ENCODE results near the gene HDGF.

DNA sequence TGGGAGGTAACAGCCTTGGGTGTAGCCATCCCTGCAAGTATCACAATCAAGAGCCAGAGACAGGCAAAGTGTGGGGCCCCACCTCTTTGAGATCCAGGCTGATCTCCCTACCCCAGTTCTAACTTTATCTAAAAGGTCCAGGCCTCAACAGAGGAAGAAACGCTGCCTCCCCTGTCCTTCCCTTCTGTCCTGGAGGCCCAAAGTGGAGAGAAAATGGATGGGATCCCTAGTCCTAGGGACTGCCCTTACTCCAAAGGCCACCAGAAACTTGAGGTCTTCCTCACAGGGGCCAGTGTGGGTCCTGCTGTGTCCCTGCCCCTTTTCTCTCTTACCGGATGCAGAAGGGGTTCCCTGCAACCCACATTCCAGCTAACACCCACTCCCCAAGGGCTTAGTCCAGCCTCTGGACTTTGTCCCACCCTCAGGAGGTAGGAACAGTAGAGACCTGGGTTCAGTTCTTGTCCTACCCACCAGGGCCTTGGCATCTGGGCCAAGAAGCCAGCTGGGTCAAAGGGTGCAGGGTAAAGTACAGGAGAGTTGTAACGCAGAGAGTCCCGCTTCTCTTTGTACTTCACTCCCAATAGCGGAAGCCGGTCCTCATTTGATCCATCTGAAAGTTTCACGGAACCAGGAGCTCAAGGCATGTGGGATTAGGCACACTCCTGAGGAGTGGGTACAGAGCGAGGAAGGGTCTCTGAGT lies 1.9 kb downstream of the HDGF start:
- TF ChIP-seq, protein P1, sequence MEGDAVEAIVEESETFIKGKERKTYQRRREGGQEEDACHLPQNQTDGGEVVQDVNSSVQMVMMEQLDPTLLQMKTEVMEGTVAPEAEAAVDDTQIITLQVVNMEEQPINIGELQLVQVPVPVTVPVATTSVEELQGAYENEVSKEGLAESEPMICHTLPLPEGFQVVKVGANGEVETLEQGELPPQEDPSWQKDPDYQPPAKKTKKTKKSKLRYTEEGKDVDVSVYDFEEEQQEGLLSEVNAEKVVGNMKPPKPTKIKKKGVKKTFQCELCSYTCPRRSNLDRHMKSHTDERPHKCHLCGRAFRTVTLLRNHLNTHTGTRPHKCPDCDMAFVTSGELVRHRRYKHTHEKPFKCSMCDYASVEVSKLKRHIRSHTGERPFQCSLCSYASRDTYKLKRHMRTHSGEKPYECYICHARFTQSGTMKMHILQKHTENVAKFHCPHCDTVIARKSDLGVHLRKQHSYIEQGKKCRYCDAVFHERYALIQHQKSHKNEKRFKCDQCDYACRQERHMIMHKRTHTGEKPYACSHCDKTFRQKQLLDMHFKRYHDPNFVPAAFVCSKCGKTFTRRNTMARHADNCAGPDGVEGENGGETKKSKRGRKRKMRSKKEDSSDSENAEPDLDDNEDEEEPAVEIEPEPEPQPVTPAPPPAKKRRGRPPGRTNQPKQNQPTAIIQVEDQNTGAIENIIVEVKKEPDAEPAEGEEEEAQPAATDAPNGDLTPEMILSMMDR (IDR thresholded peaks at IDR 0.05): no peak
- no peak for TF ChIP-seq EZH2 (IDR thresholded peaks at IDR 0.05)
